ENCODE data around the gene MT1X.

Gene MT1X

DNA sequence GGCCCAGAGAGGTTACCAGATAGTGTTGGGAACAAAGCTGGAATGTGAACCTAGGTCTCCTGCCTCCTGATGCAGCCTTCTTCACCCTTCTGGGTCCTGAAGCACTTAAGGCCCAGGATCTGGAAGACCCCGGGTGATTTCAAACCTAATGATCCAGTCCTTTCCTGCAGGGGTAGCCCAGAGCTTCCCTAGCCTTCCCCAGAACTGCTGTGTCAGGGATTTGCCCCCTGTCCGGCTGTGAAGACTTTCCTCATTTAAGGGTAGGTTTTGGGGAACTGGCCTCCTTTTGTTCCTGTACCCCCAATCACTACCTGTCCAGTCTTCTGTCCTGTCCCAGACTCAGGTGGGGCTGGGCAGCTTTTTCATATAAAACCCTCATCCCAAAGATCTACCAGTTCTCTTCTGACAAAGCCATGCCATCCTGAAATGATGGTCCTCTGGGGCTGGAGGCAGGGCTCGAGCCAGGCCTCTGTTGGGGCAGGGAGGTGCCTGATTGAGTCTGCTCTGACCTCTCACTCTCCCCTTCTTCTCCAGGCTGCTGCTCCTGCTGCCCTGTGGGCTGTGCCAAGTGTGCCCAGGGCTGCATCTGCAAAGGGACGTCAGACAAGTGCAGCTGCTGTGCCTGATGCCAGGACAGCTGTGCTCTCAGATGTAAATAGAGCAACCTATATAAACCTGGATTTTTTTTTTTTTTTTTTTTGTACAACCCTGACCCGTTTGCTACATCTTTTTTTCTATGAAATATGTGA lies 1.3 kb downstream of the MT1X start:
- TF ChIP-seq, protein P1, sequence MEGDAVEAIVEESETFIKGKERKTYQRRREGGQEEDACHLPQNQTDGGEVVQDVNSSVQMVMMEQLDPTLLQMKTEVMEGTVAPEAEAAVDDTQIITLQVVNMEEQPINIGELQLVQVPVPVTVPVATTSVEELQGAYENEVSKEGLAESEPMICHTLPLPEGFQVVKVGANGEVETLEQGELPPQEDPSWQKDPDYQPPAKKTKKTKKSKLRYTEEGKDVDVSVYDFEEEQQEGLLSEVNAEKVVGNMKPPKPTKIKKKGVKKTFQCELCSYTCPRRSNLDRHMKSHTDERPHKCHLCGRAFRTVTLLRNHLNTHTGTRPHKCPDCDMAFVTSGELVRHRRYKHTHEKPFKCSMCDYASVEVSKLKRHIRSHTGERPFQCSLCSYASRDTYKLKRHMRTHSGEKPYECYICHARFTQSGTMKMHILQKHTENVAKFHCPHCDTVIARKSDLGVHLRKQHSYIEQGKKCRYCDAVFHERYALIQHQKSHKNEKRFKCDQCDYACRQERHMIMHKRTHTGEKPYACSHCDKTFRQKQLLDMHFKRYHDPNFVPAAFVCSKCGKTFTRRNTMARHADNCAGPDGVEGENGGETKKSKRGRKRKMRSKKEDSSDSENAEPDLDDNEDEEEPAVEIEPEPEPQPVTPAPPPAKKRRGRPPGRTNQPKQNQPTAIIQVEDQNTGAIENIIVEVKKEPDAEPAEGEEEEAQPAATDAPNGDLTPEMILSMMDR (IDR thresholded peaks at IDR 0.05; ENCODE audit: low read depth, low read length) = no peak
- no peak for DNase-seq (ENCODE audit: low read depth in 2 of 2)
- peak overlapping the region; percentile 4 to 70 for H3K4me3 ChIP-seq (replicated peaks in 1 of 2; ENCODE audit: low read depth in 2 of 2, low read length in 2 of 2)

DNA sequence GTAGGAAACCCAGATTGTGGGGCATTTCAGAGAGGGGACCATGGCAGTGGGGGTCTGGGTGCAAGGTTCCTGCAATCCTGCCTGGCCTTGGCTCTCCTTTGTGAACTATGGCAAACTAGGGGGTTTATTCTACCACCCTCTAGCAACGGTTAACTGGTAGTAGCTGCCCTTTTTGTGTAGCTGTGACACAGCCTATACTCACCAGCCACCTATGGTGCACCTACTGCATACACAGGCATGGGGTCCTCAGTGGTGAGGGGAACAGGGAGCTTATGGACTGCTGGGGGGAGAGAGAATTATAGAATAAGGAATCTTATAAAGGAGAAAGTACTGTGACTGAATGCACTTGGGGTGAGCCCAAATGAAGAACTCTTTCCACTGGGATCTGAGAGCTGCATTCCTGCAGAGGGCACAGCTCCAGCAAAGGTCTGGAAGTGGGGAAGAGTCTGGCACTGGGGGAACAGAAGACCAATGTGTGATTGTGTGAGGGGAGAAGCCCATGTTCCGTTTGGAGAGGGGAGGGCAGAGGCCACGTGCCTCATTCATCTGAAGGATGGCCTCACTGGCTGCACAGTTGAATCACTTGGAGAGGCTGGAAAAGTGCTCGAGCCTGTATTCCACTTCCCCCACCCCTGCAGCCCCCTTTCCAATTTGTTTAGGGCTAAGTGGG lies 2.1 kb downstream of the MT1X start:
- DNase-seq (ENCODE audit: low read depth in 2 of 2) = no peak
- H3K4me3 ChIP-seq (replicated peaks in 1 of 2; ENCODE audit: low read depth in 2 of 2, low read length in 2 of 2) = no peak overlapping the region
- TF ChIP-seq, protein P1 (IDR thresholded peaks at IDR 0.05; ENCODE audit: low read depth, low read length) = no peak

DNA sequence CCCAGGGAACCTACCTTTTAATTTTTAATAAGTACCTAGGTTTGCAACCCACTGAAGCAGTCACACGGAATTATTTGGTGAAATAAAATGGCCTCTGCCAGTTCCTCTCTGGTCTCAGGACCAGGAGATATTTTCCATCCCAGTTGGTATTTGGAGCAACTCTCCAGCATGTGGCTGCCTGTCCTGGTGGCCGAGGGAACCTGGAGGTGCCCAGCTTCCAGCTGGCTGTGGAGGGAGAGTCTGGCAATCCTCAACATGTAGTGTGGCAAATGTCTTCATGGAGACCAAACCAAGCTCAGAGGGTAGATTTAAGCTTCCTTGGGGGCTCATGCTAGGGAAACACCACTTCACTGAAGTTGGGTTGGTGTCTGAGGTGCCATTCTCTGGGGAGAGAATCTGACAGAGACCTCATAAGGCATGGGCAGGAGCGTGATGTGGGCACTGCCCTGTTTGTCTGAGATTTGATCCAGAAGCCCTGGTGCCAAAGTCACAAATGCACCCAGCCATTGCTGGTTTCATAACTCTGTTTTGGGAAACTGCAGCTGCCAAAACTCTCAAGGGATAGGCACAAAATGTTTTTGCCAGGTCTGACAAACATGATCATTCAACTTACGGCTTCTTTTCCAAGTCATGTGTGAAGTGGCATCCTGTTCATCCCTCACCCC lies 2.8 kb downstream of the MT1X start:
- TF ChIP-seq, protein P1 (IDR thresholded peaks at IDR 0.05; ENCODE audit: low read depth, low read length) = no peak
- DNase-seq (ENCODE audit: low read depth in 2 of 2) = no peak
- H3K4me3 ChIP-seq (replicated peaks in 1 of 2; ENCODE audit: low read depth in 2 of 2, low read length in 2 of 2) = no peak overlapping the region

DNA sequence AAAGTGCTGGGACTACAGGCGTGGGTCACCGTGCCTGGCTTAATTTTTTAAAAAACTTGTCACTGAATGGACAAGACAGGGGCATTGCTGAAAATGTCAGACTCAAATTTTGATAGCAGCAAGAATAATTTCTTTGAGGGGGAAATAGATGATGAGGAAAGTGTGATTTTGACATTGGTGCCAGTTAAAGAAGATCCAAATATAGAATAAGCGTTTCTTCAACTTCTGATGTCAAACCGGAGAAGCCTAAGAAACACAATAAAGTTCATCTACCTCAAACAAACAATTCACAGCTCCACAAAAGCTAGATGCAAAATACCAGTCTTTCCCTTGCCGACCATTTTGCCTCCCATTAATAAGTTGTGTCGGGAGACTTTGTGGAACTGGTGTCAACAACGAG lies 4.5 kb downstream of the MT1X start:
- H3K4me3 ChIP-seq (replicated peaks in 1 of 2; ENCODE audit: low read depth in 2 of 2, low read length in 2 of 2) = no peak overlapping the region
- TF ChIP-seq, protein P1 (IDR thresholded peaks at IDR 0.05; ENCODE audit: low read depth, low read length) = no peak

DNA sequence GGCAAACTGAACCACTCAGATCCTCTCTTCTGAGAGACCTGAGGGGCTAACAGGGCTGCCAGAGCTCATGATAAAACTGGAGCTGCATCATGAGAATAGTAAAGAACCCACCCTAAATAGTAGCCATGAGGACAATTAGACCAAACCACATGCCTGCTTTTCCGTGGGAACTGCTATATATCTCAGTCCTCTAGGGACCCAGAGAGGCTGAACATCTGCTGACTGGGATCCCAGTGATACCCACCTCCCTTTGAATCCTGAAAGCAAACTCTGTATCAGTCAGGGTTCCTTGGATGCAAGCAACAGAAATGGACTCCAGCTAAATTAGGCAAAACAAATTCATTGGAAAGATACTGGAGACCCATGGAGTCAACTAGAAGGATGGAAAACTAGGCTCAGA lies 6.5 kb downstream of the MT1X start:
- TF ChIP-seq, protein P1 (IDR thresholded peaks at IDR 0.05; ENCODE audit: low read depth, low read length) = no peak
- peak in 1 of 2 donors; percentile 16 for DNase-seq (ENCODE audit: low read depth in 2 of 2)

More for the DNA sequence above, 4.5 kb downstream of the MT1X start:
- DNase-seq (ENCODE audit: low read depth in 2 of 2) = no peak

DNA sequence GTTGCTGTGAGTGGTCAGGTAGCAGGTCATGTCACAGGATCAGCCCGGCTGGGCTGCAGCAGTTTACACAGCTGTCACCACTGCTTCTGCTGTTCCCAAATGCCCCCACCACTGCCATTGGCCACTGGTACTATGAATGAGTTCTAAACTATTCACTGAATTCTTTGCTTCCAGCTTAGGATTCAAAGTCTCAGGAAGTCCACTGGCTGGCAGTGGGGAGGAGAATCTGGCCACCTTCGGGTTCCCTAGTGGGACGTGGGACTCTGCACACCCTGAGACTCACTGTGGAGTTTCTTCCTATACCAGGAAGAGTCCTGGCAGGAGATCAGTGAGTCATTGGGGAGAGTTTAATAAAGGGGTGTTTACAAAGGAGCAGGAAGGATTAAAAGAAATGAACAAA lies 6.9 kb downstream of the MT1X start:
- TF ChIP-seq, protein P1 (IDR thresholded peaks at IDR 0.05; ENCODE audit: low read depth, low read length) = no peak
- peak in 1 of 2 donors; percentile 6 for DNase-seq (ENCODE audit: low read depth in 2 of 2)
- no peak overlapping the region for H3K4me3 ChIP-seq (replicated peaks in 1 of 2; ENCODE audit: low read depth in 2 of 2, low read length in 2 of 2)

More for the DNA sequence above, 6.5 kb downstream of the MT1X start:
- H3K4me3 ChIP-seq (replicated peaks in 1 of 2; ENCODE audit: low read depth in 2 of 2, low read length in 2 of 2) = no peak overlapping the region
